Effector CD8-positive, alpha-beta T cell (primary cell): ENCODE data around the gene TMEM184B.

Experiments used
- DNase-seq: peaks from one replicate; lab custom pipeline; 2025; lab: John Stamatoyannopoulos, UW

The TMEM184B gene

DNA sequence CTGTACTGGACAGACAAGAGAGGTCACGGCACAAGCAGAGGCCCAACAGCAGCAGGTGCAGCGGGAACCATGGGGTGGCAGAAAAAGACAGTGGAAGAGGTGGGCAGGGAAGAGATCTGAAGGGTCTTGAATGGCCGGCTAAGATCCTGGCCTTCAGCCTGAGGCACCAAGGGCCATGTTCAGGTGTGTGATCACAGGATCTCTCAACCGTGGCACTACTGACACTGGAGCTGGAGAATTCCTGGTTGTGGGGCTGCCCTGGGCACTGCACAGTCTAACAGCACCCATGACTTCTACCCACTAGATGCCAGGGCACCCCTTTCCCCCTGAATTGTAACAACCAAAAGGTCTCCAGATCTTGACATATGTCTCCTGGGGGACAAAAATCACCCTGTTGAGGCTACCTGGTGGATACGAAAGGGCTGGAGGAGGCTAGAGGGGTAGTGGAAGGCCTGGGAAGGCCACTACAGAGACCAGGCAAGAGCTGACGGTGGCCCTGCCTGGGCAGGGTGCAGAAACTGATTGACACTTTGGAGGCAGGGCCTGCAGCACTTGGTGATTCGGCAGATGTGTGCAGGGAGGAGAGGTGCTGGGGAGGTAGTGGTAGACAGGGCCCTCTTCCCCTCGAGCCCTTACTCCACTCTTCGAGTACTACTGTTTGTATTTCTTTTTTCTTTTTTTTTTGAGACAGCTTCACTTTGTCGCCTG is 36.1 kb upstream of the TMEM184B start:
- no peak for DNase-seq

DNA sequence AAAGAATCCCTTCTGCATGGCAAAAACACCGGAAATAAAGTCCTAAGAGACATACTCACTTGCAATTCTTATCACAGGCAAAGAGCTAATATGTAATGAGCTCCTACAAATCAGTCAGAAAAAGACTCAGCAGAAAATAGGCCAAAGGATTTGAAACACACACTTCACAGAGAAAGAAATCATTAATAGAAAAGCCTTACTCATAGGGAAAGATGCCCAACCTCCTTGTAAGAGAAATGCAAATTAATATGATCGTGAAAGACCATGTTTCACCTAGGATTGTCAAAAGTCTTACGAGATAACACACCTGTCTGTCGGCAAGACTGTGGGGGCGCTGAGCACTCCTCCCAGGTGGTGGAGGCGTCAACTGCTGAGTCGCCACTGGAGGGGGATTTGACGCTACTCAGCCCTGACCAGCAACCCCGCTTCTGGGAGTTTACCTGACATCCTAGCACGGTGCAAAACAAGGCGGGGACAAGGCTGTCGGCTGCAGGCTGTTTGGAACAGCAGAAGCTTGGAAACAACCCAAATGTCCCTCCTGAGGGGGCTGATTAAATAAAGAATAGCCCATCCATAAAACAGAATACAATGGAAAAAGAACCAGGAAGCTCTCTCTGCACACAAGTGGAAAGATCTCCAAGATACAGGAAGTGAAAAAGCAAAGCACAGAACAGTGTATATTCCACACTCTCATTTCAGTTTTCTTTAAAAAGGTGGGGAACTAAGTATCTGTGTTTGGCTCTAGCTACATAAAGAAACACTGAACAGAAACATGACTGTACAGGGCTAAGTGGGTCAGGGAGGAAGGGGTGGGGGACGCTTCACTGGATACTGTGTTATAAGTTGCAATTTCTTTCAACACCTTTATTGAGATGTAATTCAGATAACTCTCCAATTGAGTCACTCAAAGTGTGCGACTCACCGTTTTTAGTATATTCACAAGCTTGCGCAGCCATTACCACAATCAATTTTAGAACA is 33.0 kb upstream of the TMEM184B start:
- no peak for DNase-seq

DNA sequence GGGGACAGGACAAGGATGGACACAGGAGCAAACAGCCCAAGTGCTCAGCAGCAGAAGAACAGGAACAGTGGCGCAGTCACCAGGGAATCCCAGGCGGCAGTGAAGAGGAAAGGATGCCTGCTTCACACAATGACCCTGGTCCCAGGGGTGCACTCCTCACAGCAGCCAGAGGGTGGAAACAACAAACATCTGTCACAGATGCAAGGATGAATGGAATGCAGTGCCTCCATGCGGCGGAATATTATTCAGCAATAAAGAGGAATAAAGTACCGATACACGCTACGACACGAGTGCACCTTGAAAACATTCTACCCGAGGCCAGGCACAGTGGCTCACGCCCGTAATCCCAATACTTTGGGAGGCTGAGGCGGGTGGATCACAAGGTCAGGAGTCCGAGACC is 31.7 kb upstream of the TMEM184B start:
- DNase-seq = no peak

DNA sequence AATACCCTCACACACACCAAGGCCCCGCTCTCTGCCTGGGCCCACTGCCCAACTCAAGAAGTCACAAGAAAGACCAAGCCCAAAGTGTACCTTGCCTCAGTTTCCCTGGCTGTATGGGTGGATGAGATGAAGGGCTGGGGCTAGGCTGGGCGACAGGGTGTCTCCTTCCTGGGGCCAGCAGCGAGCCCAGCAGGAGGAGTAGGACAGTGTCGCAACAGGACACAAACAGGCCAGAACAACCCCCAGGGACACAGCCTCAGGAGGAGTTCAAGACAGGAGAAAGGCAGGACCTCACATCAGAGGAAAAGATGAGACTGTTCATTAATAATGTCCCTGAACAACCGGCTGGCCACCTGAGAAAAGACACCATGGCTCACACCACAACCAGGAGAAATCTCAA is 31.2 kb upstream of the TMEM184B start:
- no peak for DNase-seq

DNA sequence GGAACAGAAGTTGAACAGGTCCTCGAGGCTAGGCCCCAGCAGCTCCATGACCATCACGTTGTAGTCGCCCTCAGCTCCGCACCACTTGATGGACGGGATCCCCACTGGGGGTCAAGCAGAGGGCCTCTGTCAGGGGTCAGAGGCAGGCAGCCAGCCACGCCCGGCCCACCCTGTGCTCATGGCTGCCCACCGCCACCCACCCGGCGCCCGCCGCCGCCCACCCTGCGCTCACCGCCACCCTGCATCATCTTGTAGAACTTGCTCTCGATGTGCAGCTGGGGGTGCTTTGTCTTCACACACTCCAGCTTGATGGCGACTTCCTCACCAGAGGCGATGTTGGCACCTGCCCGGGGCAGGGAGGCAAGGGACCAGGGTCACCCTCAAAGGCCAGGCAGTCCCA is 30.1 kb upstream of the TMEM184B start:
- DNase-seq = no peak

DNA sequence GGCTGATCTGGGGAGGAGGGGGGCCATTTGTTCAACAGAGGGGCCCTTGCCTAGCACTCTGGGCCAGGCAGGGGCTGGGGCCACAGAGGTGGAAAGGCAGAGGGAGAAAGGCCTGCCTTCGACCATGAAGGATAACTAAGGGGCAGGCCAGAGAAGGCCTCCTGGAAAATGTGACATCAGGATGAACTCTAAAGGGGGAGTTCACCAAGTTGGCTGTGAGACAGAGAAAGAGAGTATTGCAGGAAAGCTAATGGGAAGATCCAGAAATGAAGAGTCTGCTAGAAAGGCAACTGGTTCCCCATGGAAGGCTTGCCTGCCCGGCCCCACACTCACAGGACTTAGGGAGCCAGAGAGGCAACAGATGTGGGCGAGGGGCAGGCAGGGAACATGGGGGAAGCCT is 28.1 kb upstream of the TMEM184B start:
- no peak for DNase-seq

DNA sequence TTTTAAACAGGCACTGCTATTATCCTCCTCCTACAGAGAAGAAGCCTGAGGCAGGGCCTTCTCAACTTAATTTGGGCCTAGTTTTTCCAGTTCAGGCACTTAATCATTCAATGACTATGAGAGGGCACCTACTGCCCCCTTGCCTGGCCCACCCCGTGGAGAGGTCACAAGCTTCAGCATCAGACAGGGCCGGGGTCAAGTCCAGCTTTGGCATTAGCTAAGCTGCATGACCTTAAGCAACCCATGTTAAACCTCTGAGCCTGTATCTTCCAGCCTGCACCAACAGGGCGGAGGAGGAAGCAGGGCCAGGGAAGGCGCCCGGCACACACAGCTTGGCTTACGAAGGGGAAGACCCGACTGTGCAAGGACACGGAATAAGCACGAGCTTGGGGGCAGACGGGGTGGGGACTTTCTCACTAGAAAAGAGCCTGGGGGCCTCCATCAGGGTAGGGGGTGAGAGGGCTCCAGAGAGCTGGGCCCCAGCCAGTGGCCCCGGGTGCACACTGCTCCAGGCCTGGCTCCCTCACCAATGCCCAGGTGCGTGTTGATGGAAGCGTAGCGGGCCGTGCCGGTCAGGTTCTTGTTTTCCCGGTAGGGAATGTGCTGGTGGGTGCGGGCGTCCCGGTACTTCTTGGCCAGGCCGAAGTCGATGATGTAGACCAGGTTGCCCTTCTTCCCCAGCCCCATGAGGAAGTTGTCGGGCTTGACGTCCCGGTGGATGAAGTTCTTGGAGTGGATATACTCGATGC is 27.6 kb upstream of the TMEM184B start:
- DNase-seq = no peak

DNA sequence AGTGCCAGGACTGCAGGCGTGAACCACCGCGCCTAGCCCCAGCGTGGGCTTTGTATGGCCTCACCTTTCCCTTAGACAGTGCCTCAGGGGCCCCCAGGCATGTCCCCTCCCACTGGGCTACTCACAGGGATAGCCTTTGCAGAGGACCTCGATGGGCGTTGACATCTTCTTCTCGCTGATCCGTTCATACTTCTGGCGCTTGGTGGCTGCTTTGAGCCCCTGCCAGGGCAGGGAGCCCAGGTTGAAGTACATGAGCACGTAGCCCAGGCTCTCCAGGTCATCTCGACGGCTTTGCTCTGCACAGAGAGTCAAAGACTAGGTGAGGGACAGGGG is 26.9 kb upstream of the TMEM184B start:
- no peak for DNase-seq

DNA sequence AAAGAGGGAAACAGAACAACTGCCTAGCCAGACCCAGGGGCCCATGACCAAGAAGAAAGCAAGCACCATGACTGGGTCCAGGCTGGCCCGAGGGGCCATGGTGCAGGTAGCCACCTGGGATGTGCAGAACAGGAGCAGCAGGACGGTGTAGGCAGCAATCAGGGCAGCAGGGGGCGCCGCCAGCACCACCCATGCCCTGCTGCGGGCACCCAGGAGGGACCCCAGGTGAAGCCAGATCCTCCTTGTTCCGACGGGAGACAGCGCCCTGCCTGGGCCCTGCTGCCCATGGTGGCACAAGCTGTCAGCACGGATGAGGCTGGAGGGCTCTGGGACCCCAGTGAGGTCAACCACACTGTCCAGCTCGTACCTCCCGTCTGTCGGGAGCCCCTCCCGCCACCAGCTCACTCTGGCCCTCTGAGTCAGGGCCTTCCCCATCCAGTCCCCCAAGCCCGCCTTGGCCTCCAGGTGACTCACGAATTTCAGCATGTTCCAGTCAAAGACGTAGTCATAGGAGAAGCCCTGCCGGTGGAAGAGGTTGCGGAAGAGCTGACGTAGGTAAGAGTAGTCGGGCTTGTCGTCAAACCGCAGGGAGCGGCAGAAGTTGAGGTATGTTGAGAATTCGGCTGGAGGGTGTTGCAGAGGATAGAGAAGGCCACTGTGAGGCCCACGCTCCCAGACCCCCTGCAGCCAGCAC is 25.6 kb upstream of the TMEM184B start:
- no peak for DNase-seq

DNA sequence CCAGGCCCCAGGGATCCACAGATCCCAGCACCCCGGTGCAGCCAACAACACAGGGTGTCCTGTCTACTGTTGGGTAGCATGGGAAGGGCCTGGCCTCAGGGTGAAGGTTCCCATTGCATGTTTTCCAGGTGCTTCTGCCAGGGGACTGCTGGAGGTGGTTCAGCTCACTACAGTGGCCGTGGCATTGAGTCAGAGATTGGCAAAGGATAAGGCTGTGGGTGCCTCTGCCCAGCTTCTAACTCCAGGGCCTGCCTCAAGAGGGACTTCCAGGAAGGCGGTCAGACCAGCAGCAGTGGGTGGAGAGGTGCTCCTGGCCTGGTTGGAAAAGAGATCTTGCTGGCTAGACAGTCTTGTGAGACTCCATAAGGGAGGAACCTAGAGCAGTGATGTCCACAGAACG is 23.6 kb upstream of the TMEM184B start:
- DNase-seq = no peak

DNA sequence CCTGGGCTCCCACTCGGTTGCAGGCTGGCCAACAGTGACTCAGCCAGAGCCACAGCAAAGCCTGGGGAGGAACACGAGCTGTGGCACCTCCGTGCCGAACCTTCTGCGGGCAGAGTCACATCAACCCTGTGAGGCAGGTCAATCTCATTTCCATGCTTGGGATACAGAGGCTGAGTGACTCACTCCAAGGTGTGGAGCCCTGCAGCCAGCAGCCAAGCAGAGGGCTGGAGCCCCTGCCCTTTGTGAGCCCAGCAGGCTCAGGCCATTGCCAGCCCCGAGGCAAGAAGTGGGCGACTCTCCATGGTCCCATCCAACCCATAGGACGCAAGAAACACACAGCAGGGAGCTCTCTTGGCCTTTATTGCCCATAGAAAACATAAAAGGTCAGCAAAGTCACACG is 23.1 kb upstream of the TMEM184B start:
- no peak for DNase-seq

DNA sequence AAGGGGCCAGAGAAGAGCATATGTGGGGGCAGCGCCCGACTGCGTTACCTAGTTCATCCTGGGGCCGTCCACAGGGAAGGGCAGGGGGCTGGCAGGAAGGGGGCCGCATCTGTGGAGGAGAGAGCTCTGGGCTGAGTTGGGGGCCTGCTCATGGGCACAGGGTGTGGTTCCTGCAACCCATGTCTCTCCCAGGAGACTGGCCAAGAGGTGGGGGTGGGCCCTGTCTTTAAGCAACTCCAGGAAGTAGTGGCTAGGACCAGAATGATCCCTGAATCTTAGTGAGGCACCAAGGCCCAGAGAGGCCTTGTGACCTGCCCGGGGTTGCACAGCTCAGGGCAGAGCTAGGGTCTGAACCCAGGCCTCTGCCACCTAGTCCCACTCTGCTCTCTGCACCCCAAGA is 22.5 kb upstream of the TMEM184B start:
- no peak for DNase-seq

DNA sequence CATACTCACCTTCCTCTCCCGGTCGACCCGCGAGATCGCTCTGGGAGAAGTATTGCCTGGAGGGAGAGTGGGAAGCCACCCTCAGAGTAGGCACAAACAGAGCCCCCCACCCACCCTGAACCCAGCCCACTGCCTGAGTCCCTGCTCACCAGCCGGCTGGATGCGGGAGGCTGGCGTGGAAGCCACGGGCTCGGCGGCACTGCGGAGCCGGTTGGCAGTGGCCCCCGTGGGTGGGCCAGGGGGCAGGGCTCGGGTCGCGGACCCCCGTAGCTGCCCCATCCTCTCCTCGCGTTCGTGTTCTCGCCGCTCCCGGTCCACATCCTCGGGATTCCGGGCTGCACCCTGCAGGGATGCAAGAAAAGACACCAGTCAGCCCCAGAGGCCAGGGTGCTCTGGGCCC is 21.4 kb upstream of the TMEM184B start:
- no peak for DNase-seq

DNA sequence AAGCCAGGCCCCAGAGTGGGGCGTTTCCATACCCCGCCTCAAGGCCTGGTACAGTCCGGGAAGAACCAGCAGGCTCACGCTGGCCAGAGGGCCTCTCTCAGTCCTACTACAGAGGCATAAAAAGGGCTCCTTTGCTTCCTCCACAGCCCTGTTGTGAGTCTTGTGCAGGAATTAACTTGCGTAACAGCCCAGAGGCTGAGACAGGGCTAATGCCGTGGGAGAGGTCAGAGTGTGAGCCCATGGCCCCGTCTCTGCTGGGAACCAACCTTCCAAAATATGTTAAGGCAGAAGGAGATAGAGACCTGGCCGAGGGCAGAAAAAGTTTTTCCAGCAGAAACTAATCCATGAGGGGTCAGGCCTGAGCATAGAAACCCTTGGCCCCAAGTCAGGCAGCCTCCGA is 19.9 kb upstream of the TMEM184B start:
- no peak for DNase-seq

DNA sequence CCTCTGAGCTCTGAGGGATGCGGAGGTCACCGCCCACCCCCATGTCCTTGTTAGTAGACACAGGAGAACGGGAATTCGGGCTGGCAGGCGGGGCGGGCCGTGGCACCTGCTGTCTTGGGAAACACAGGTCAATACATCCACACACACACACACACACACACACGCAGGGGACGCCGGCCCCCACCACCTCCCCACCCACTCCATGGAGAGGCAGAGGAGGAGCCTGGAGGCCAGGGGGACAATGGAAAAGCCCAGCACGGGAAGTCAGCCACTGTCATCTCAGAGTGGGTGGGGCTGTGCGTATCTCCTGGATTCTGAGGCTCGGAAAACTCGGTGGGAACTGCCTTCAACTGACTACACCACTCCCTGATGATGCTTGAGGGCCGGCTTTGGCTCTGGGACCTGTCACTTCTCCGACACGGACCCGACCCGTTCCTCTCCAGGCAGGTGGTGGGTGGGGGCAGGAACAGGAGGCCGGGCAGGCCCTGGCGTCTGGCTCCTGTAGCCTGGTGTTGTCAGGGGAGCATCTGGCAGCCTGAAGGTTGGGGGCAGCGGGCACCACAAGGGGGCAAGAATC is 18.5 kb upstream of the TMEM184B start:
- no peak for DNase-seq

DNA sequence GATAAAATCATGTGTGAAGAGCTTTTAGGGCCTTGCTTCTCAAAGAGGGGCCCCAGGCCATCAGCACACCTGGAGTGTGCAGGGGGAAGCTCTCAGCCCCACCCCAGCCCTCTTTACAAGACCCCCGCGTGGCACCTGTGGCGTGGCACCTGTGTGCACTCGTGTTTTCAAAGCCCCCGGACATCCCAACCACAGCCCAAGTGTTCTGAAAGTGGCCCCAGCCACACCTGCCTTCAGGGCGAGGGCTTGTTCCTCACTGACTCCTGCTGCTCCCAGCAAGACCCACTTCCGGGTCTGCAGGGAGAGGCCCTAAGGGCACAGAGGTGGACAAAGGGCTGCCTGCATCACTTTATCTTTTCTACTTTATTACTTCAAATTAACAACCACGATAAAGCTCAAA is 17.5 kb upstream of the TMEM184B start:
- no peak for DNase-seq

DNA sequence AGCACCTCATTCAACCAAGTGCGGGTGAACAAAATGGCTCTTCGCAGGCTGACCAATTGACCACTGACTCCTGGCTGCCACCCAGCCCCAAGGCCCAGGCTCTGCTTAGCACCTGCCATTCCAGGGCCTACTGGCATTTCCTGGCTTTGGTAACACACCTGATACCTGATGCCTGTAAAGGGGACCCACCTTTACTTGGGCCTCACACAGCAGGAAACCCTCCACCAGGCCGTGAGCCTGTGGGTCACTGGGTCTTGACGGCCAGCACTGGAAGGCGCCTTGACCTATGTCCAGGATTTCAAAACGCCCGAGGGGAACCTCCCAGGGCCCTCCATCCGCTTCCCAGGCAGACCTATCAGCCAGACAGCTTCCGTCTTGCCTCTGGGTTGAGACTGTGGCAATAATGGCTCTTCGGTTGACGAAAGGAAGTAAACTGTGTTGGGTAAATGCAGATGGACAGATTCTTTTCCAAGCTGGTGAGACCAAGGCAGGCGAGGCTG is 16.8 kb upstream of the TMEM184B start:
- DNase-seq = no peak

DNA sequence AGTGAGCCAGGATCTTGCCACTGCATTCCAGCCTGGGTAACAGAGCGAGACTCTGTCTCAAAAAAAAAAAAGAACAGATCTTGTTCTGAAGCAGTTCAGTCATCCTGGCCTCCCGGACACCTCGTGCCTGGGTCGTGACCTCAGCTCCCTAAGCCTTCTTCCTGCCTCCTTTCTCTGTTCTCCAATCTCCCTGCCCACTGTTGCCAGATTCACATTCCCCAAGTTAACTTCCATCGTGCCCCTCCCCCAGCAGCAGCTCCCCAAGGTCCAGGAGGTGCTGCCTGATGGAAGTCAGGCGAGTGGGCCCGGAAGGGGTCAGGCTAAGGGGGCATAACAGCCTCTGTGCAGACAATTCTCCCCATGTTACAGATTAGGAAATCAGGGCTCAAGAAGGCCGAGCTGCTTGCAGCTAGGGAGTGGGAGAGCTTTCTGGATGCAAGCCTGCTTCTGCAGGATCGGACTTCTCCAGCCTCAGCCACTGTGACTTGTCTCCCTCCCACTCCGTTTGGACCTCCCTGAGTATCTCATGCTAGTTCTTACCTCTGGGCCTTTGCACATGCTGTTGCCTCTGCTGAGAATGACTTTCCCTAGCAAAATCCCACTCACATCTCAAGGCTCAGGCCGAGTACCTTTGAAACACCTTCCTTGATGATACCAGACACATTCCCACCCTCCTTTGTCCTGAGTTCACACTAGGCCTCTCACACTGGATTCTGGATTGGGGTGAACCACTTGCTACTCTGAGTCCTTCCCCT is 14.3 kb upstream of the TMEM184B start:
- no peak for DNase-seq

DNA sequence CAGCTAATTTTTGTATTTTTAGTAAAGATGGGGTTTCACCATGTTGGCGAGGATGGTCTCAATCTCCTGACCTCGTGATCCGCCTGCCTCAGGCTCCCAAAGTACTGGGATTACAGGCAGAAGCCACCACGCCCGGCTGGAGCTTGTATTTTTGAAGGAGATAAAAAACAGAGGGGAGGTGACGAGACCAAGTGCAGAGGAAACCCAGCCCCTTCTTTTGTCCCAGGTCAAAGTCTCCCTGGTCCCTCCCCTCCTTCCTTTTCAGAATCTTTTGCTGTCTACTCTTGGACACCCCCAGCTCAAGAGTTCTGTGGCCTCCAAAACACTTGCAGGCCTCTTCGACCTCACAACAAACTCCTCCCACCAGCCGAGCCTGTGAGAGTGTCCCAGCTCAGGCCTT is 12.2 kb upstream of the TMEM184B start:
- DNase-seq = no peak

DNA sequence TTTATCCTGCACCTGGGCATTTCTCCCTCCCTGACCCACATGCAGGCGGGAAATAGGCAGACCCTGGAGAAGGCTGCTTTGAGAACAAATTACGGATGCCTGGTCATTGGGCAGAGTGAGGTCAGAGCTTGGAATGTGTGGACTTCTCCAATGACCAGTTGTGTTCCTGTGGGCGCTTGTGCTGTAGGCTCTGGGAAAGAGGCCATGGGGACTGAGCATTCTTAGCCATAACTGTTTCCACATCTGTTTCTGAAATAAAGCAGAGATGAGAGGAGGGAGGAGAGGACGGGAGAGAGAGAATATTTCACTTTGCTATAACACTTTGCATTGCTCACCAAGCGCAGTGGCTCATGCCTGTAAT is 11.2 kb upstream of the TMEM184B start:
- DNase-seq = no peak

DNA sequence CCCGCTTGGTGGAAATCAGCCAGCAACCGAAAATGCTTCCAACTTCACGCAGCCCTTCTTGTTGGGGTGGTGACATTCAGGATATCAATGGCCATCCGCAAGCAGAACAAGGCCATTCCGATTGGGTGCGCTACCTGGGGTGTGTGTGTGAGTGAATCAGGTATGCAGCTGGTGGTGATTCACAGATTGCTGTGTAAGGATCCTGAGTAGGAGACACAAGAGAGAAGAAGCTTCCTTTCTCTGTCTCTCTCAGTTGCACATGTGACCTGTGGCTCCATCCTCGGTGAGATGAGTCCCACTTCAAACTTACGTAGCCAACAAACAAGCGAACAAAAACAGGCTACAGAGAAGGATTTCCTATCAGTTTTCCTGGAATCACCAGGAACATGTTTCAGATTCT is 9.6 kb upstream of the TMEM184B start:
- DNase-seq = no peak
